ENCODE results near the gene SPZ1.

- TF ChIP-seq REST (IDR thresholded peaks at IDR 0.05; ENCODE audit: insufficient replicate concordance, low read depth) (no peak), CTCF (IDR thresholded peaks at IDR 0.05; ENCODE audit: insufficient read depth, low read length) (no peak)
Measured at GRCh38 chr5:80288177-80288576, 31.6 kb upstream of the SPZ1 start.
